A549 (cell line): ENCODE measurements around the gene UXS1.

Source experiments
- CTCF ChIP-seq: fragments of >200 bp; sonication (Bioruptor Twin); formaldehyde crosslinking; IDR thresholded peaks from 3 replicates; pipeline ENCODE4 v1.5.1; 2016
- EP300 ChIP-seq, 2 experiments: fragments of >200 bp; sonication (Bioruptor Twin); formaldehyde crosslinking; IDR thresholded peaks; 2 replicates in 1 of 2; 3 replicates in 1 of 2; pipeline ENCODE4 v1.6.1; 2016 to 2017
- HOXA7 ChIP-seq: fragments of 250-450 bp; sonication (Bioruptor Pico); IDR thresholded peaks from 2 replicates; pipeline ENCODE4 v1.5.0; 2020; ENCODE audit warnings: mild to moderate bottlenecking, moderate library complexity
- JUNB ChIP-seq: fragments of >200 bp; sonication (Bioruptor Twin); formaldehyde crosslinking; IDR thresholded peaks from 2 replicates; pipeline ENCODE4 v1.6.1; 2016
- POLR2A ChIP-seq: IDR thresholded peaks from 2 replicates; pipeline ENCODE4 v1.6.1; 2012; ENCODE audit warnings: mild to moderate bottlenecking, low read length
- SMC3 ChIP-seq: fragments of >200 bp; sonication (Bioruptor Twin); formaldehyde crosslinking; IDR thresholded peaks from 3 replicates; pipeline ENCODE4 v1.6.1; 2018; ENCODE audit warnings: inconsistent platforms
- TF ChIP-seq, protein P1 (sequence below): fragments of 200-600 bp; sonication (generic); IDR thresholded peaks from 2 replicates; pipeline ENCODE4 v1.6.1; 2016; ENCODE audit warnings: antibody characterized with exemption, mild to moderate bottlenecking, moderate library complexity
- TF ChIP-seq, protein P2 (sequence below): fragments of 450-650 bp; IDR thresholded peaks from 2 replicates; pipeline ENCODE4 v1.6.1; 2014; ENCODE audit warnings: antibody characterized with exemption

- TF ChIP-seq EP300 (IDR thresholded peaks at IDR 0.05) (no peak), SMC3 (no peak), CTCF (no peak), JUNB (no peak), POLR2A (no peak), HOXA7 (no peak)
- TF ChIP-seq, protein P1, sequence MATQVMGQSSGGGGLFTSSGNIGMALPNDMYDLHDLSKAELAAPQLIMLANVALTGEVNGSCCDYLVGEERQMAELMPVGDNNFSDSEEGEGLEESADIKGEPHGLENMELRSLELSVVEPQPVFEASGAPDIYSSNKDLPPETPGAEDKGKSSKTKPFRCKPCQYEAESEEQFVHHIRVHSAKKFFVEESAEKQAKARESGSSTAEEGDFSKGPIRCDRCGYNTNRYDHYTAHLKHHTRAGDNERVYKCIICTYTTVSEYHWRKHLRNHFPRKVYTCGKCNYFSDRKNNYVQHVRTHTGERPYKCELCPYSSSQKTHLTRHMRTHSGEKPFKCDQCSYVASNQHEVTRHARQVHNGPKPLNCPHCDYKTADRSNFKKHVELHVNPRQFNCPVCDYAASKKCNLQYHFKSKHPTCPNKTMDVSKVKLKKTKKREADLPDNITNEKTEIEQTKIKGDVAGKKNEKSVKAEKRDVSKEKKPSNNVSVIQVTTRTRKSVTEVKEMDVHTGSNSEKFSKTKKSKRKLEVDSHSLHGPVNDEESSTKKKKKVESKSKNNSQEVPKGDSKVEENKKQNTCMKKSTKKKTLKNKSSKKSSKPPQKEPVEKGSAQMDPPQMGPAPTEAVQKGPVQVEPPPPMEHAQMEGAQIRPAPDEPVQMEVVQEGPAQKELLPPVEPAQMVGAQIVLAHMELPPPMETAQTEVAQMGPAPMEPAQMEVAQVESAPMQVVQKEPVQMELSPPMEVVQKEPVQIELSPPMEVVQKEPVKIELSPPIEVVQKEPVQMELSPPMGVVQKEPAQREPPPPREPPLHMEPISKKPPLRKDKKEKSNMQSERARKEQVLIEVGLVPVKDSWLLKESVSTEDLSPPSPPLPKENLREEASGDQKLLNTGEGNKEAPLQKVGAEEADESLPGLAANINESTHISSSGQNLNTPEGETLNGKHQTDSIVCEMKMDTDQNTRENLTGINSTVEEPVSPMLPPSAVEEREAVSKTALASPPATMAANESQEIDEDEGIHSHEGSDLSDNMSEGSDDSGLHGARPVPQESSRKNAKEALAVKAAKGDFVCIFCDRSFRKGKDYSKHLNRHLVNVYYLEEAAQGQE: no peak
- TF ChIP-seq, protein P2, sequence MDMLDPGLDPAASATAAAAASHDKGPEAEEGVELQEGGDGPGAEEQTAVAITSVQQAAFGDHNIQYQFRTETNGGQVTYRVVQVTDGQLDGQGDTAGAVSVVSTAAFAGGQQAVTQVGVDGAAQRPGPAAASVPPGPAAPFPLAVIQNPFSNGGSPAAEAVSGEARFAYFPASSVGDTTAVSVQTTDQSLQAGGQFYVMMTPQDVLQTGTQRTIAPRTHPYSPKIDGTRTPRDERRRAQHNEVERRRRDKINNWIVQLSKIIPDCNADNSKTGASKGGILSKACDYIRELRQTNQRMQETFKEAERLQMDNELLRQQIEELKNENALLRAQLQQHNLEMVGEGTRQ: no peak
These were observed 13.5 kb downstream of the UXS1 start for GRCh38 chr2:106180602-106181001.
